GM19455 (cell line): ENCODE measurements around the gene ASAP3.

ENCODE experiments used
- ATAC-seq: cut with Tn5 transposase; IDR thresholded peaks from one replicate; pipeline ENCODE4 v1.9.1; 2021; ENCODE audit not compliant: unreplicated experiment

ASAP3 gene

GRCh38 chr1:23483321-23484252, at the start of gene ASAP3:
TSS of gene ASAP3 (minus strand) at chr1:23484179. CDS start at chr1:23484133, 46 bp downstream.
- ATAC-seq: no peak

GRCh38 chr1:23533246-23534023, 49.5 kb upstream of the ASAP3 start:
- ATAC-seq: no peak

- no peak for ATAC-seq
Observed at GRCh38 chr1:23531562-23532094, 47.6 kb upstream of the ASAP3 start.

GRCh38 chr1:23530747-23531561, 47.0 kb upstream of the ASAP3 start, which contains the start of gene E2F2:
TSS of gene E2F2 (minus strand) at chr1:23531233. CDS start at chr1:23530793, 440 bp downstream.
- peak; percentile 42 for ATAC-seq

- no peak for ATAC-seq
Observed at GRCh38 chr1:23530087-23530746, 46.2 kb upstream of the ASAP3 start.

GRCh38 chr1:23529146-23530086, 45.4 kb upstream of the ASAP3 start:
- no peak for ATAC-seq

GRCh38 chr1:23528250-23528978, 44.4 kb upstream of the ASAP3 start:
- ATAC-seq: peak; percentile 20

- ATAC-seq: no peak
Observed at GRCh38 chr1:23527900-23528249, 43.9 kb upstream of the ASAP3 start.

GRCh38 chr1:23527366-23527765, 43.4 kb upstream of the ASAP3 start:
- no peak for ATAC-seq

- ATAC-seq: no peak
Observed at GRCh38 chr1:23526329-23527041, 42.5 kb upstream of the ASAP3 start.

GRCh38 chr1:23525558-23526250, 41.7 kb upstream of the ASAP3 start:
- no peak for ATAC-seq

GRCh38 chr1:23524716-23525401, 40.9 kb upstream of the ASAP3 start:
- ATAC-seq: no peak

- no peak for ATAC-seq
Observed at GRCh38 chr1:23524163-23524562, 40.2 kb upstream of the ASAP3 start.

- ATAC-seq: no peak
Observed at GRCh38 chr1:23522244-23522982, 38.4 kb upstream of the ASAP3 start.

GRCh38 chr1:23521588-23521987, 37.6 kb upstream of the ASAP3 start:
- ATAC-seq: no peak

- ATAC-seq: no peak
Observed at GRCh38 chr1:23517581-23517980, 33.6 kb upstream of the ASAP3 start.
